HG02884 (cell line): ENCODE measurements around the gene STAT5A.
"Not testable (repeated sequence)": the region's sequence is repeated elsewhere in the genome, so short reads cannot be mapped to it uniquely, and the experiment has no call there.

Experiments used
- ATAC-seq: cut with Tn5 transposase; IDR thresholded peaks from one replicate; pipeline ENCODE4 v1.9.1; 2021; ENCODE audit warnings: mild to moderate bottlenecking, moderate library complexity; ENCODE audit not compliant: unreplicated experiment

STAT5A gene

GRCh38 chr17:42359133-42359532 is 70.8 kb downstream of the STAT5A start:
- no peak for ATAC-seq

- not testable (repeated sequence) for ATAC-seq
Measured at GRCh38 chr17:42360388-42360787, 72.1 kb downstream of the STAT5A start.
